ENCODE measurements around the gene MYBPH. TPM values are rescaled to one million over a fixed set of nuclear protein-coding genes. Genes with fewer than 3 reads are reported as not detected.

Gene MYBPH
- total RNA-seq, 1 donor from 2014 or later, result not detected

- TF ChIP-seq, protein P1, sequence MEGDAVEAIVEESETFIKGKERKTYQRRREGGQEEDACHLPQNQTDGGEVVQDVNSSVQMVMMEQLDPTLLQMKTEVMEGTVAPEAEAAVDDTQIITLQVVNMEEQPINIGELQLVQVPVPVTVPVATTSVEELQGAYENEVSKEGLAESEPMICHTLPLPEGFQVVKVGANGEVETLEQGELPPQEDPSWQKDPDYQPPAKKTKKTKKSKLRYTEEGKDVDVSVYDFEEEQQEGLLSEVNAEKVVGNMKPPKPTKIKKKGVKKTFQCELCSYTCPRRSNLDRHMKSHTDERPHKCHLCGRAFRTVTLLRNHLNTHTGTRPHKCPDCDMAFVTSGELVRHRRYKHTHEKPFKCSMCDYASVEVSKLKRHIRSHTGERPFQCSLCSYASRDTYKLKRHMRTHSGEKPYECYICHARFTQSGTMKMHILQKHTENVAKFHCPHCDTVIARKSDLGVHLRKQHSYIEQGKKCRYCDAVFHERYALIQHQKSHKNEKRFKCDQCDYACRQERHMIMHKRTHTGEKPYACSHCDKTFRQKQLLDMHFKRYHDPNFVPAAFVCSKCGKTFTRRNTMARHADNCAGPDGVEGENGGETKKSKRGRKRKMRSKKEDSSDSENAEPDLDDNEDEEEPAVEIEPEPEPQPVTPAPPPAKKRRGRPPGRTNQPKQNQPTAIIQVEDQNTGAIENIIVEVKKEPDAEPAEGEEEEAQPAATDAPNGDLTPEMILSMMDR (IDR thresholded peaks at IDR 0.05; ENCODE audit: unreplicated experiment), result no peak
- H3K27me3 Mint-ChIP-seq (ENCODE audit: unreplicated experiment), result peaks cover 6% of the 10 kb centered on the region
- H3K4me3 Mint-ChIP-seq (ENCODE audit: unreplicated experiment), result no peak overlapping the region
- peaks cover 5% of the 10 kb centered on the region for H3K36me3 Mint-ChIP-seq (ENCODE audit: low read depth, unreplicated experiment)
- no peak for DNase-seq (ENCODE audit: low spot score)
- no peak overlapping the region for H3K27ac Mint-ChIP-seq (ENCODE audit: unreplicated experiment)
- H3K9me3 Mint-ChIP-seq (ENCODE audit: unreplicated experiment), result no peaks in the 10 kb centered on the region
- H3K4me1 Mint-ChIP-seq (ENCODE audit: unreplicated experiment), result peaks cover 60% of the 10 kb centered on the region
These were observed 23.2 kb downstream of the MYBPH start for GRCh38 chr1:203152158-203153034.

DNA sequence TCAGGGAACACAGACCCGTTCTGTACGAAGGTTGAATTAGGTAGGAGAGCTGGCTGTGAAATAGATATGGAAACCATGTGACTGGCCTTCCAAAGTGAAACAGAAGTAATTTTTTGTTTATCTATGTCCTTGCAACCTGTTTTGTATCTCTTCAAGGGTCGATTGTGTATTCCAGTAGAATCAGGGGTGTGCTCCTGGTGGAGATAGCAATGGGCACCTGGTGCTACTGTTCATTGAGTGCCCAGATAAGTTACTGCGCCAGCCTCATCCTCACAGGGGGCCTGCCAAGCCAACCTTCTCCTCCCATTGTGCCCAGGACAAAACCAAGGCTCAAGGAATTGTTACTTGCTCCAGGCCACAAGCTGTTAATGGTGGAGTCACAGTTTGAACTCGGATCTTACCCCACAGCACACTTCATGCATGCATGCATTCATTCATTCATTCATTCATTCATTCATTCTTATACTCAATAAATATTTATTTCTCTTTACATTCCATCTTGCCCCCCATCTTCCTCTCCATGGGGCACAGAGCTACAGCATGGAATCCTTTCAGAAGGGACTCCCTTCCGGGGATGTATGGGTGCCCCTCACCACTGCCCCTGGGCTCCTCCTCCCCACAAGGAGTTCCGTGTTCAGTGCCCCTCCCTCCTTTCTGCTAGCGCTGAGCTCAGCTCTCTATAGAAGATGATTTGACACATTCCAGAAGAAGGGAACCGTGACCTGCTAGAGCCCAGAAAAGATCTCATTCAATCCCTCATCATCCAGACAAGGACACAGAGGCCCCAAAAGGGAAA lies 24.1 kb downstream of the MYBPH start:
- no peak overlapping the region for H3K4me3 Mint-ChIP-seq (ENCODE audit: unreplicated experiment)
- H3K9me3 Mint-ChIP-seq (ENCODE audit: unreplicated experiment), result no peaks in the 10 kb centered on the region
- no peaks in the 10 kb centered on the region for H3K36me3 Mint-ChIP-seq (ENCODE audit: low read depth, unreplicated experiment)
- no peak for DNase-seq (ENCODE audit: low spot score)
- no peak overlapping the region for H3K27ac Mint-ChIP-seq (ENCODE audit: unreplicated experiment)
- peaks cover 67% of the 10 kb centered on the region for H3K4me1 Mint-ChIP-seq (ENCODE audit: unreplicated experiment)
- H3K27me3 Mint-ChIP-seq (ENCODE audit: unreplicated experiment), result peaks cover 6% of the 10 kb centered on the region
- TF ChIP-seq, protein P1 (IDR thresholded peaks at IDR 0.05; ENCODE audit: unreplicated experiment), result no peak

DNA sequence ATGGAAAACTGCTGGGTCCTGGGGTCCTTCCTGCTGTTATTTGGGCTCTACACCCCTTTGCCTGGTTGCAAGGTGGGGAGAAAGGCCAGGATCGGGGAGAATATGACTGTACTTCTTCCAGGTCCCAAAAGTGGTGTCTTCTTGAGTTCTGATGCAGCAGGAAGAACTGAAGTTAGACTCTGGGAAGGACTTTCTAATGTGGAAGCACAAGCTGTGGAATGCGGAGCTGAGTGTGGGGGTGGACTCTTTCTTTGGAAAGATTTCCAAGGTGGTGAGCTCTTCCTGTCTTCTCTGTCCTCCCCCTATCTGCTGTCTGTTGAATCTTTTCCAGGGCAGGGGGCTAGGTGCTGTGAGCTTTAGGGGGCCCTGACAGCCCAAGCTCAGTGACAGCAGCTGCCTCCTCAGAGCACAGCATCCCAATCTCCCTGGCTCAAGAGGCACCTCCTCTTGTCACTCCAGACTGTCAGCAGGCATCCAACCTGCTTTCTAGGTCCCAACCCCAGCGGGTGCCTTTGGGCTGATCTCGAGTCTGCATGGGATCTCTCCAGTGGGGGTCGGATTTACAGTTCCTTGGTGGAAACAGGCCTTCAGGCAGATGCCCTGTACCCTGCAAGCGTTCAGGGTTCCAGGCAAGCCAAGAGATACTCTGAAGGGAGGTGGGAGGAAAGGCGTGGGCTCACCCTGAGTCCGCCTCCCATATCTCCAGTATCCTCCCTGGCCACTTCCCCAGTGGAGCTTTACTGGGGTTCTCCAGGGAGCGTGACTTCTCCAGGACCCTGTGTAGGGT lies 24.9 kb downstream of the MYBPH start:
- peaks cover 61% of the 10 kb centered on the region for H3K4me1 Mint-ChIP-seq (ENCODE audit: unreplicated experiment)
- H3K36me3 Mint-ChIP-seq (ENCODE audit: low read depth, unreplicated experiment), result no peaks in the 10 kb centered on the region
- TF ChIP-seq, protein P1 (IDR thresholded peaks at IDR 0.05; ENCODE audit: unreplicated experiment), result no peak
- H3K27ac Mint-ChIP-seq (ENCODE audit: unreplicated experiment), result no peak overlapping the region
- no peak overlapping the region for H3K4me3 Mint-ChIP-seq (ENCODE audit: unreplicated experiment)
- peaks cover 3% of the 10 kb centered on the region for H3K27me3 Mint-ChIP-seq (ENCODE audit: unreplicated experiment)
- no peaks in the 10 kb centered on the region for H3K9me3 Mint-ChIP-seq (ENCODE audit: unreplicated experiment)
- DNase-seq (ENCODE audit: low spot score), result no peak

DNA sequence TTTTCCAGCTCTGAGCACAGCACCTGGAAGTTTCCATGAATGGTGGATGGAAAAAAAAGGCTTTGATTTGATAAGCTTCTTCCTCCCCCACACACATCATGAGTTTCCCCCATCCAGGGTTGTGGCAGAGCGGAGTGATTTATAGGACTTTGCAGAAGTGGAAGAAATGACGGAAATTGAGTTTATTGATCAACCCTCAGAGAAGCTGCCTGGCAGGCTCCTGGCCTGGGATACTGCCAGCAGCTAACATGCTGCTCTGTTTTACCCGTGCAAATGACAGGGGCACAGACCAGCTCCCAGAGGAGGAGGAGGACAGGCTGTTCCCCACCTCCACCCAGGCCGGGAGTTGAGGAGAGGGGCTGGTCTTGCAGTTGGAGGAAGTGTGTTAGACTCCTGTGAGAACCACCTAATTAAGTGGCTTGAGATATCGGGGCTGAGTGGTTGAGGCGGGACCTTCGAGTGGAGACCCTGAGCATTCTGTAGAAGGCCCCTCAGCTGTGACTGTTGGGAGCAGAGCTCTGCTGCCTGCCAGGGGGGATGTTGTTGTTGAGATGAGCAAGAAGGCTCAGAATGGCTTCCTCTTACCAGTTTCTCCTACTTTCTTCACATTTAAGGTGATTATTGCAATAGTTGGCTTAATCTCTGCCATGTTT lies 26.3 kb downstream of the MYBPH start:
- H3K27ac Mint-ChIP-seq (ENCODE audit: unreplicated experiment), result no peak overlapping the region
- no peak for DNase-seq (ENCODE audit: low spot score)
- H3K36me3 Mint-ChIP-seq (ENCODE audit: low read depth, unreplicated experiment), result no peaks in the 10 kb centered on the region
- peaks cover 64% of the 10 kb centered on the region for H3K4me1 Mint-ChIP-seq (ENCODE audit: unreplicated experiment)
- no peaks in the 10 kb centered on the region for H3K9me3 Mint-ChIP-seq (ENCODE audit: unreplicated experiment)
- H3K27me3 Mint-ChIP-seq (ENCODE audit: unreplicated experiment), result peaks cover 3% of the 10 kb centered on the region
- H3K4me3 Mint-ChIP-seq (ENCODE audit: unreplicated experiment), result peak overlapping the region; percentile 9
- TF ChIP-seq, protein P1 (IDR thresholded peaks at IDR 0.05; ENCODE audit: unreplicated experiment), result no peak
